GM12864 (cell line): ENCODE data around the gene SCN4B.

Source experiments
- DNase-seq: peaks from one replicate; pipeline ENCODE4 v3.0.0-alpha.2; 2011; ENCODE audit warnings: low read depth
- H3K4me3 ChIP-seq: 2 replicates; pipeline ENCODE4 v1.5.1; 2011; ENCODE audit warnings: mild to moderate bottlenecking, low read depth, low read length, control low read depth
- CTCF ChIP-seq: IDR thresholded peaks from 2 replicates; pipeline ENCODE4 v1.5.1; 2011; ENCODE audit warnings: low read depth, mild to moderate bottlenecking, moderate library complexity, low read length, control low read depth, inconsistent platforms; ENCODE audit errors: missing control alignments

The SCN4B gene

DNA sequence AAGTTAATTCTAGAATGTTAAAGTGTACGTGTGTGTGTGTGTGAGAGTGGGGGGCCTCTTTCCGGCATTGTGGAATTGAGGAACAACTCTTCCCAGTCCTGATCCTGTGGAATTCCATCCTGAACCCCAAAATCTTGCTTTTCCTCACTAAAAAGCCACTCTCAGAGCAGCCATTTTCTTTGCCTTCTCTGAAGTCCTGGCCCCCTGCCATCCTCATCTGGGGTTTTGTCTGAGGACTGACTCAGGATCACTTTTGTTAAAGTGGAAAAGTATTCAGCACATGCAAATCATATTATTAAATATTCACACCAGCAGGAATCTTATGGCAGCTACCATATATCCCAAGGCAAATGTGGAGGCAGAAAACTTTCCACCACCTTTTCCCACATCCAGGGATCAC is 3.8 kb downstream of the SCN4B start:
- TF ChIP-seq CTCF, result no peak
- DNase-seq, result no peak
- no peak overlapping the region for H3K4me3 ChIP-seq

GRCh38 chr11:118148240-118148639 is 4.4 kb downstream of the SCN4B start:
- no peak for DNase-seq
- H3K4me3 ChIP-seq, result no peak overlapping the region
- no peak for TF ChIP-seq CTCF

- H3K4me3 ChIP-seq, result no peak overlapping the region
- TF ChIP-seq CTCF, result no peak
- no peak for DNase-seq
These were observed 5.1 kb downstream of the SCN4B start for GRCh38 chr11:118147502-118147901.

DNA sequence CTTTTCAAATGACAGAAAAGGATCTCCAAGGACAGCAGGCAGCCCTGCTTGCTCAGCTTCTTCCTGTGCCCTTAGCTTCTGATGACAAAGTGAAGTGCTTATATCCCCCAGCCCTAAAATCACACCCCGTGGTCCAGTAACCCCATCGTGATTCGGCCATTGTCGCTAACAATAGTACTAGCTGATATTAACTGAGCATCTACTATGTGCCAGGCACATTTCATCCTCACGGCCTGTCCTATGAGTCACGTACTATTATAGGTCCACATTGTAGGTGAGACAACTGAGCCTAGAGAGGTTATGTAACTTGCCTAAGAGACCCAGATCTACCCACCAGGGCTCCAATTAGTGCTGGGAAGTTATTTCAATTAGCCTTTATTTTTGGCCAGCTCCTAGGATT is 6.1 kb downstream of the SCN4B start:
- TF ChIP-seq CTCF, result no peak
- no peak for DNase-seq
- no peak overlapping the region for H3K4me3 ChIP-seq

DNA sequence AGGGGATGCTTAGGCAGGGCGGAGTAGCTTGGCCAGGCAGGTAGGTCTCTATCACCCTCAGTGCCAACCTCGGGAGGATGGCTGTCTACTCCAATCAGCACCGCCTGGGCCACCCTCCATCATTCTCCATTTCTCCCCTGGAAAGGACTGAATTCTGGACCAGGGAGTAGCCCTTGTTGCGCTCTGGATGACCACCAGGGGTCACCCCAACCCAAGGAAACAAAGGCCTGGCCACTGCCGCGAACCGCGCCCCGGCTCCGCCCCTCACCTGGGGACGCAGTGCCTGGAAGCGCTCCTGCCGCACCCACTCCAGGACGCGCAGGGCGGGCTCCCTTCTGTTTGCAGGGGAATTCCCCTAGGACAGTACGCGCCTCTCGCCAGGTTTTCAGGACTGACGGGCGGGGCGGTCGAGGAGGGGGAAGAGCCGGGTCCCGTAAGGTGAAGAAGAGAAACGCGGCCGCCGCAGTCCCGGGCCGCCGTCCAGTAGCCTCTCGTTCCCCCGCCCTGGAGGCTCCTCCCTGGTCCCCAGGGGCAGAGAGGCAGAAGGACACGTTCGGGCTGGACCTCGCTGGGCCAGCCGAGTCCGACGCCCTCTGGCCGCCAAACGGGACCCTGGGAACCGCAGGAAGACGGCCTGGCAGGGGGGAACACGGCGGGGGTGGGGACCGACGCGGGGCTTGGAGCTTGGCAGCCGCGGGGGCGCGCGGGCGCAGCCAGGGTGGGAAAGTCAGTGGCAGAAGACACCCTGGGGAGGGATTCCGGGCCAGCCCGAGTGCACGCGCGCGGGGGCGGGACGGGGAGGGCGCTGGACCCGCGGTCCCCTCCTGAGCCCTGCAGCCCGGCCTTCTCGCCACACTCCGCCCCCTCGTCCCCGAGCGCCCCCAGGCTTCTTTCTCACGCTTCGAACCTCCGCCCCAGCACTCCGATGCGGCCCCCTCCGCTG is 7.1 kb downstream of the SCN4B start:
- peak overlapping the region; percentile 47 for H3K4me3 ChIP-seq
- DNase-seq, result peak; percentile 38
- TF ChIP-seq CTCF, result peak; percentile 87

- no peak overlapping the region for H3K4me3 ChIP-seq
- TF ChIP-seq CTCF, result no peak
- DNase-seq, result no peak
These were observed 8.0 kb downstream of the SCN4B start for GRCh38 chr11:118144301-118145268.
